Upper lobe of left lung (tissue), 6 donors: ENCODE data around the gene LIPG. TPM values are rescaled to one million over a fixed set of nuclear protein-coding genes. Genes with fewer than 3 reads are reported as not detected.
"Not testable (repeated sequence)": the region's sequence is repeated elsewhere in the genome, so short reads cannot be mapped to it uniquely, and the experiment has no call there.

Source experiments
- ATAC-seq, 2 donors: fragments of 200-7000 bp; cut with Tn5 transposase; one replicate each; pipeline ENCODE4 v1.9.1; 2022; ENCODE audit warnings: mild to moderate bottlenecking in 2 of 2, moderate library complexity in 2 of 2; ENCODE audit not compliant: low FRiP score in 2 of 2
- DNase-seq, 2 donors: peaks; one replicate each; pipeline ENCODE4 v3.0.0-alpha.2; 2019 to 2020
- H3K27ac ChIP-seq, 4 donors: fragments of 200-600 bp; sonication (generic); one replicate each; pipeline ENCODE4 v1.5.1; 2016 to 2019
- H3K27me3 ChIP-seq, 4 donors: fragments of 200-600 bp; sonication (generic); one replicate each; pipeline ENCODE4 v1.5.1; 2017 to 2019
- H3K36me3 ChIP-seq, 4 donors: fragments of 200-600 bp; sonication (generic); one replicate each; pipeline ENCODE4 v1.5.1; 2016 to 2019
- H3K4me1 ChIP-seq, 4 donors: fragments of 200-600 bp; sonication (generic); one replicate each; pipeline ENCODE4 v1.5.1; 2018 to 2019
- H3K4me3 ChIP-seq, 4 donors: fragments of 200-600 bp; sonication (generic); one replicate each; pipeline ENCODE4 v1.5.1; 2017 to 2019; ENCODE audit warnings: mild to moderate bottlenecking in 2 of 4, moderate library complexity in 1 of 4
- H3K9me3 ChIP-seq, 4 donors: fragments of 200-600 bp; sonication (generic); one replicate each; pipeline ENCODE4 v1.5.1; 2018 to 2019
- CTCF ChIP-seq, 6 experiments: fragments of 450-650 bp in 4 of 6; fragments of 200-600 bp in 2 of 6; sonication (generic) in 2 of 6; IDR thresholded peaks; one replicate each; pipeline ENCODE4 v1.5.1; 2016 to 2019; ENCODE audit warnings: antibody characterized with exemption in 6 of 6
- EP300 ChIP-seq, 4 donors: sonication (generic); formaldehyde crosslinking; IDR thresholded peaks; one replicate each; pipeline ENCODE4 v1.5.1; 2017; ENCODE audit warnings: antibody characterized with exemption in 4 of 4, control low read depth in 2 of 4
- POLR2A ChIP-seq, 4 donors: fragments of 450-650 bp; IDR thresholded peaks; one replicate each; pipeline ENCODE4 v1.5.1; 2016 to 2017; ENCODE audit warnings: antibody characterized with exemption in 4 of 4, mild to moderate bottlenecking in 2 of 4
- POLR2AphosphoS5 ChIP-seq, 2 donors: sonication (generic); formaldehyde crosslinking; IDR thresholded peaks; one replicate each; pipeline ENCODE4 v1.5.1; 2017; ENCODE audit warnings: antibody characterized with exemption in 2 of 2
- WGBS, 2 donors: methylation state at CpG; one replicate each; pipeline ENCODE4 v1.1.5; 2017 to 2018; 5-methylcytosine and 5-hydroxymethylcytosine counted together
- total RNA-seq, 6 donors: library from RNA; depleted of rRNA in 4 of 6; stranded (reverse); fragments of >200 nt in 4 of 6; gene quantifications; one replicate each; pipeline versions ENCODE4 v1.1.0 to v1.2.1, GENCODE V29; 2016 to 2021
- donor health status: DM: no; HTN: no; CAD: no; lungs with moderate emphysema.
- donor health status: DM: no; HTN: yes; CAD: no; lungs with severe emphysema.

The LIPG gene
- total RNA-seq, 6 donors from 2014 or later: 1.9 to 12.2 (median 4.5) TPM

DNA sequence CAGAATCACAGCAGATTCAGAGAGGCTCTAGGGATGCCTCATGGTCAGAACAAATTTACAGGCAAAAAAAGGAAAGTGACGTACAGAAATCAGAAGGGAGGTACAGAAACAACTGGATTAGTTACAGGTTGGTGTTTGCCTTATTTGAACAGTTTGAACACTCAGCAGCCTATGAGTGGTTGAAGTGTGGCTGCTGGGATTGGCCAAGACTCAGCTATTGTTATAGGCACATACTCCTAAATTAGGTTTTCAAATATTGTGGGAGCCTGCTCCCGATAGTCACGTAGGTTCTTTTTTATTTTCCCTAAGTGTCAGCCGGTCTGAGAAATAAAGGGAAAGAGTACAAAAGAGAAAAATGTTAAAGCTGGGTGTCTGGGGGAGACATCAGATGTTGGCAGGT lies 8.9 kb upstream of the LIPG start:
- no peak overlapping the region for H3K4me3 ChIP-seq
- no peaks in the 10 kb centered on the region for H3K27me3 ChIP-seq
- H3K36me3 ChIP-seq: no peaks in the 10 kb centered on the region
- no peaks in the 10 kb centered on the region for H3K9me3 ChIP-seq
- ATAC-seq (no peak), DNase-seq (peak in 1 of 2 donors; percentile 26)
- TF ChIP-seq EP300 (IDR thresholded peaks at IDR 0.05) (no peak), POLR2A (IDR thresholded peaks at IDR 0.05) (no peak), POLR2AphosphoS5 (IDR thresholded peaks at IDR 0.05) (no peak), CTCF (IDR thresholded peaks at IDR 0.05) (no peak)
- H3K27ac ChIP-seq: no peak overlapping the region
- 56 to 71% methylated on average over 4 of the region's 4 CpGs for WGBS, 2 donors
- no peaks in the 10 kb centered on the region for H3K4me1 ChIP-seq

- peaks cover 3 to 7% (median 6%) of the 10 kb centered on the region in 4 donors for H3K4me1 ChIP-seq
- ATAC-seq: no peak
- peaks cover 0 to 3% (median 1%) of the 10 kb centered on the region in 4 donors for H3K27me3 ChIP-seq
- no peaks in the 10 kb centered on the region for H3K36me3 ChIP-seq
- H3K27ac ChIP-seq: no peak overlapping the region
- H3K9me3 ChIP-seq: no peaks in the 10 kb centered on the region
- WGBS, 2 donors: 81 to 91% methylated on average over 4 of the region's 4 CpGs
- H3K4me3 ChIP-seq: no peak overlapping the region
- no peak for DNase-seq
- TF ChIP-seq POLR2A (IDR thresholded peaks at IDR 0.05) (no peak), EP300 (IDR thresholded peaks at IDR 0.05) (no peak), CTCF (IDR thresholded peaks at IDR 0.05) (no peak)
Measured at GRCh38 chr18:49555641-49556040, 6.2 kb upstream of the LIPG start.

GRCh38 chr18:49558356-49558755 lies 3.5 kb upstream of the LIPG start:
- 82 to 88% methylated on average over 3 of the region's 3 CpGs for WGBS, 2 donors
- no peaks in the 10 kb centered on the region for H3K36me3 ChIP-seq
- DNase-seq: no peak
- peaks cover 21 to 34% (median 28%) of the 10 kb centered on the region in 4 donors for H3K4me1 ChIP-seq
- H3K27ac ChIP-seq: no peak overlapping the region
- no peak for ATAC-seq
- TF ChIP-seq EP300 (IDR thresholded peaks at IDR 0.05) (no peak), CTCF (IDR thresholded peaks at IDR 0.05) (no peak), POLR2AphosphoS5 (IDR thresholded peaks at IDR 0.05) (no peak), POLR2A (IDR thresholded peaks at IDR 0.05) (no peak)
- no peak overlapping the region for H3K4me3 ChIP-seq
- H3K9me3 ChIP-seq: no peaks in the 10 kb centered on the region
- H3K27me3 ChIP-seq: peaks cover 0 to 11% (median 5%) of the 10 kb centered on the region in 4 donors

GRCh38 chr18:49559326-49559931 lies 2.4 kb upstream of the LIPG start:
- ATAC-seq, H3K4me3 ChIP-seq, H3K36me3 ChIP-seq, H3K9me3 ChIP-seq, H3K27ac ChIP-seq: not testable (repeated sequence)
- Histone ChIP-seq H3K4me1 (peaks cover 21 to 34% (median 29%) of the 10 kb centered on the region in 4 donors), H3K27me3 (peaks cover 0 to 11% (median 5%) of the 10 kb centered on the region in 4 donors)
- TF ChIP-seq CTCF (IDR thresholded peaks at IDR 0.05): peak in 4 of 6 experiments; percentile 46 to 50 (median 48)
- 83 to 84% methylated on average over 16 of the region's 16 CpGs for WGBS, 2 donors
- peak in 1 of 2 donors; percentile 5 for DNase-seq

- WGBS, 2 donors: 8 to 17% methylated on average over 3 of the region's 3 CpGs
- Histone ChIP-seq H3K4me3 (peak overlapping the region in 2 of 4 donors; percentile 45 to 52), H3K9me3 (no peaks in the 10 kb centered on the region), H3K27ac (no peak overlapping the region), H3K27me3 (peaks cover 0 to 11% (median 5%) of the 10 kb centered on the region in 4 donors), H3K36me3 (no peaks in the 10 kb centered on the region), H3K4me1 (peaks cover 21 to 34% (median 29%) of the 10 kb centered on the region in 4 donors)
- no peak for TF ChIP-seq POLR2A (IDR thresholded peaks at IDR 0.05)
- no peak for TF ChIP-seq EP300 (IDR thresholded peaks at IDR 0.05)
- no peak for TF ChIP-seq CTCF (IDR thresholded peaks at IDR 0.05)
- no peak for TF ChIP-seq POLR2AphosphoS5 (IDR thresholded peaks at IDR 0.05)
- DNase-seq: no peak
- no peak for ATAC-seq
Measured at GRCh38 chr18:49560277-49560623, 1.6 kb upstream of the LIPG start.
